T-helper 1 cell (primary cell): ENCODE measurements around the gene ZNF316.

ENCODE experiments used
- DNase-seq, 5 donors: peaks; one replicate each; pipeline ENCODE4 v3.0.0-alpha.2; 2012 to 2020

ZNF316 gene

GRCh38 chr7:6700793-6701192, 63.7 kb downstream of the ZNF316 start:
- DNase-seq = no peak

DNA sequence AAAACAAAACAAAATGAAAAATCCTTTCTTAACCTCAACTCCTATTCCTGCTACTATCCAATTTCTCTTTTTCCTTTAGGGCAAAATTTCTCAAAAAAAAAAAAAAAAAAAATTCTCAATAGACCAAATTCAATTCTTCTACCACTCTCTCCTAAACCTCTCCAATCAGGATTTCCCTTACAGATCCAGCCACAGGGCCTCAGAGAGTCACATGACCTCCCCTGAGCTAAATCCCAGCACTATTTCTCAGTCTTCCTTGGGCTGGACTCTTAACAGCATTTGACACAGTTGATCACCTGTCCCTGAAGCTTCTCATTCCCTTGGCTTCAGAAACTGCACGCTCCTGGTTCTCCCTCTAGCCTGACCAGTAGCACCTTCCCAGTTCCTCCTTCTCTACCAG, 64.7 kb downstream of the ZNF316 start:
- no peak for DNase-seq
